K562 (cell line): ENCODE measurements around the gene CDC6. TPM values are rescaled to one million over a fixed set of nuclear protein-coding genes. Genes with fewer than 3 reads are reported as not detected.

ENCODE experiments used
- ATAC-seq: fragments of 200-7000 bp; cut with Tn5 transposase; 3 replicates; pipeline ENCODE4 v1.9.1; 2020; ENCODE audit warnings: moderate library complexity
- BruUV-seq: library from RNA; stranded (reverse); fragments of 400-500 nt; replicated peaks from 2 replicates; lab custom pipeline; 2021; lab: Mats Ljungman, UMichigan
- CTCF ChIA-PET: fragments of 300-600 bp; formaldehyde crosslinking; extraction: SDS; loops from one replicate; lab custom pipeline; 2021; ENCODE audit warnings: low intra/inter-chr PET ratio; lab: Yijun Ruan, JAX
- POLR2A ChIA-PET: fragments of 300-600, 350-650 bp; sonication (Branson Sonifier 250); formaldehyde crosslinking; extraction: SDS; loops from one replicate; lab custom pipeline; 2021; ENCODE audit warnings: antibody characterized with exemption, inconsistent platforms; lab: Yijun Ruan, JAX
- DNase-seq, 4 experiments: peaks; one replicate each; pipeline versions ENCODE4 v3.0.0 to v3.0.0-alpha.2; 2011 to 2018; ENCODE audit warnings: low spot score in 3 of 4, mixed read lengths in 3 of 4; ENCODE audit errors: extremely low read depth in 1 of 4
- FAIRE-seq: peaks from 2 replicates; lab custom pipeline; 2011; peaks lifted over from hg19 to GRCh38; lab: Jason Lieb, UNC
- H2AFZ ChIP-seq: 2 replicates; pipeline ENCODE4 v1.6.0; 2011; ENCODE audit warnings: low read depth, low read length, control low read depth, inconsistent platforms
- H3K27ac ChIP-seq: fragments of 200-600 bp; 3 replicates; pipeline ENCODE4 v1.8.0; 2011; ENCODE audit warnings: low read depth, mild to moderate bottlenecking, control low read depth, inconsistent platforms, low read length, moderate library complexity, mixed read lengths; ENCODE audit errors: extremely low read depth
- H3K27me3 ChIP-seq, 2 experiments: fragments of 300-600 bp in 1 of 2; 2 replicates in 1 of 2; 3 replicates in 1 of 2; pipeline versions ENCODE4 v1.6.0 to v1.8.0; 2011; ENCODE audit warnings: inconsistent platforms in 2 of 2, low read length in 2 of 2, mild to moderate bottlenecking in 1 of 2, mixed read lengths in 1 of 2, moderate library complexity in 1 of 2; ENCODE audit not compliant: control insufficient read depth in 2 of 2, insufficient read depth in 2 of 2
- H3K36me3 ChIP-seq: fragments of 300-600 bp; 3 replicates; pipeline ENCODE4 v1.8.0; 2011; ENCODE audit warnings: mild to moderate bottlenecking, low read length, inconsistent platforms; ENCODE audit not compliant: control insufficient read depth, insufficient read depth
- H3K4me1 ChIP-seq, 2 experiments: fragments of 200-600 bp in 1 of 2; replicated peaks in 1 of 2; 2 replicates in 1 of 2; 3 replicates in 1 of 2; pipeline versions ENCODE4 v1.5.1 to v1.8.0; 2011; ENCODE audit warnings: inconsistent platforms in 2 of 2, low read length in 2 of 2, mild to moderate bottlenecking in 1 of 2, mixed read lengths in 1 of 2, moderate library complexity in 1 of 2; ENCODE audit not compliant: control insufficient read depth in 2 of 2, insufficient read depth in 2 of 2
- H3K4me2 ChIP-seq: 2 replicates; pipeline ENCODE4 v1.6.1; 2011; ENCODE audit warnings: low read length, control low read depth, inconsistent platforms, mixed read lengths; ENCODE audit not compliant: insufficient read depth
- H3K4me3 ChIP-seq: fragments of 200-600 bp; sonication (generic), shearing (Covaris generic); 2 replicates; pipeline ENCODE4 v1.5.1; 2016; ENCODE audit warnings: control low read depth, inconsistent platforms
- H3K79me2 ChIP-seq: fragments of 200-600 bp; 3 replicates; pipeline ENCODE4 v1.8.0; 2011; ENCODE audit warnings: low read length, inconsistent platforms; ENCODE audit not compliant: control insufficient read depth, insufficient read depth
- H3K9ac ChIP-seq, 2 experiments: 2 replicates each; pipeline versions ENCODE4 v1.6.0 to v1.6.1; 2011; ENCODE audit warnings: low read depth in 2 of 2, low read length in 2 of 2, control low read depth in 1 of 2, inconsistent platforms in 1 of 2, mild to moderate bottlenecking in 1 of 2, mixed read lengths in 1 of 2; ENCODE audit not compliant: insufficient read depth in 1 of 2
- H3K9me1 ChIP-seq: one replicate; pipeline ENCODE4 v1.6.0; 2011; ENCODE audit warnings: inconsistent platforms, mild to moderate bottlenecking, low read length, moderate library complexity; ENCODE audit not compliant: control insufficient read depth, insufficient read depth
- H3K9me3 ChIP-seq: replicated peaks from 2 replicates; pipeline ENCODE4 v1.5.1; 2011; ENCODE audit warnings: low read depth, low read length, inconsistent platforms; ENCODE audit not compliant: control insufficient read depth, insufficient read depth
- H4K20me1 ChIP-seq: replicated peaks from 2 replicates; pipeline ENCODE4 v1.6.1; 2011; ENCODE audit warnings: low read length, inconsistent platforms, mixed read lengths; ENCODE audit not compliant: control insufficient read depth, insufficient read depth
- ATF7 ChIP-seq: fragments of 450-650 bp; IDR thresholded peaks from 2 replicates; pipeline ENCODE4 v1.7.1; 2014; ENCODE audit warnings: mild to moderate bottlenecking, moderate library complexity
- CBFA2T2 ChIP-seq: fragments of 450-650 bp; conservative IDR thresholded peaks from 2 replicates; pipeline ENCODE4 v1.6.1; 2017; ENCODE audit warnings: mild to moderate bottlenecking
- MAFF ChIP-seq: IDR thresholded peaks from 2 replicates; pipeline ENCODE4 v1.6.1; 2012; ENCODE audit warnings: low read length, improper control_type of control experiment
- RBM14 ChIP-seq: fragments of 200-400 bp; formaldehyde crosslinking; IDR thresholded peaks from 2 replicates; pipeline ENCODE4 v1.6.1; 2018; ENCODE audit warnings: low read depth, mild to moderate bottlenecking, low read length, moderate library complexity, borderline replicate concordance; ENCODE audit not compliant: insufficient read depth
- TCF7L2 ChIP-seq: fragments of 150-350 bp; IDR thresholded peaks from 2 replicates; pipeline ENCODE4 v1.6.1; 2016; ENCODE audit warnings: low read depth, mild to moderate bottlenecking, low read length, moderate library complexity
- ZC3H8 ChIP-seq: fragments of 450-650 bp; IDR thresholded peaks from 2 replicates; pipeline ENCODE4 v1.6.1; 2017
- ZKSCAN3 ChIP-seq: fragments of 250-450 bp; sonication (Bioruptor Pico); IDR thresholded peaks from 2 replicates; pipeline ENCODE4 v1.4.0; 2020
- ZNF311 ChIP-seq: fragments of 250-450 bp; sonication (Bioruptor Pico); IDR thresholded peaks from 2 replicates; pipeline ENCODE4 v1.4.0; 2020; ENCODE audit warnings: mild to moderate bottlenecking, moderate library complexity
- WGBS: fragments of 100-300 bp; shearing (Covaris generic); methylation state at CpG from one replicate; pipeline ENCODE4 v1.1.6; 2016; ENCODE audit warnings: low coverage, mixed read lengths; ENCODE audit not compliant: insufficient coverage; ENCODE audit errors: missing lambda C conversion rate; 5-methylcytosine and 5-hydroxymethylcytosine counted together
- in situ Hi-C: fragments of 300-500 bp; cut with MboI; formaldehyde crosslinking; loops from 4 replicates; pipeline ENCODE4 v1.15.0; 2018; ENCODE audit warnings: inconsistent platforms, mixed read lengths
- intact Hi-C: fragments of 100-400 bp; cut with micrococcal nuclease; formaldehyde crosslinking; loops from 2 replicates; pipeline ENCODE4 v1.14.2; 2022
- polyA plus RNA-seq, 8 experiments: library from polyadenylated mRNA; depleted of rRNA in 4 of 8; stranded (reverse) in 5 of 8; unstranded in 3 of 8; fragments of >200 nt; fragmentation: Nextera tagmentation in 2 of 8; fragmentation: Illumina TruSeq in 1 of 8; extraction: Ambion mirVana in 2 of 8; extraction: Trizol in 1 of 8; gene quantifications; 2 replicates each; pipeline versions ENCODE4 v1.2.1 to v1.2.3, GENCODE V29; 2011 to 2014; ENCODE audit warnings: inconsistent platforms in 1 of 8, missing spikeins in 1 of 8
- total RNA-seq, 7 experiments: library from RNA; depleted of rRNA in 6 of 7; stranded (reverse); fragments of >200 nt in 6 of 7; fragmentation: Illumina TruSeq in 2 of 7; extraction: Trizol in 2 of 7; gene quantifications; 2 replicates each; pipeline versions ENCODE4 v1.2.1 to v1.2.3, GENCODE V29; 2011 to 2021; ENCODE audit warnings: low replicate concordance in 1 of 7
- TF ChIP-seq, protein P1 (sequence below): fragments of 450-650 bp; formaldehyde crosslinking; IDR thresholded peaks from 2 replicates; pipeline ENCODE4 v1.4.0; 2020; ENCODE audit warnings: mild to moderate bottlenecking
- TF ChIP-seq, protein P2 (sequence below): fragments of 250-450 bp; sonication (Bioruptor Pico); IDR thresholded peaks from 2 replicates; pipeline ENCODE4 v1.4.0; 2020

The CDC6 gene
- total and polyA plus RNA-seq, 9 of the 15 experiments (the other 6 are each of a cell fraction or from before 2014, with no cell fraction given): 29.6 to 141 (median 106) TPM

- TF ChIP-seq, protein P1, sequence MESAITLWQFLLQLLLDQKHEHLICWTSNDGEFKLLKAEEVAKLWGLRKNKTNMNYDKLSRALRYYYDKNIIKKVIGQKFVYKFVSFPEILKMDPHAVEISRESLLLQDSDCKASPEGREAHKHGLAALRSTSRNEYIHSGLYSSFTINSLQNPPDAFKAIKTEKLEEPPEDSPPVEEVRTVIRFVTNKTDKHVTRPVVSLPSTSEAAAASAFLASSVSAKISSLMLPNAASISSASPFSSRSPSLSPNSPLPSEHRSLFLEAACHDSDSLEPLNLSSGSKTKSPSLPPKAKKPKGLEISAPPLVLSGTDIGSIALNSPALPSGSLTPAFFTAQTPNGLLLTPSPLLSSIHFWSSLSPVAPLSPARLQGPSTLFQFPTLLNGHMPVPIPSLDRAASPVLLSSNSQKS (CRISPR knock-in tag): no peak
- TF ChIP-seq ATF7 (0 out of 2 replicates have a peak, but pooled peaks have one; percentile 23), MAFF (0 out of 2 replicates have a peak, but pooled peaks have one; percentile 9), CBFA2T2 (0 out of 2 replicates have a peak, but pooled peaks have one; percentile 10)
Observed at GRCh38 chr17:40307740-40308239, 20.1 kb downstream of the CDC6 start (continued).

DNA sequence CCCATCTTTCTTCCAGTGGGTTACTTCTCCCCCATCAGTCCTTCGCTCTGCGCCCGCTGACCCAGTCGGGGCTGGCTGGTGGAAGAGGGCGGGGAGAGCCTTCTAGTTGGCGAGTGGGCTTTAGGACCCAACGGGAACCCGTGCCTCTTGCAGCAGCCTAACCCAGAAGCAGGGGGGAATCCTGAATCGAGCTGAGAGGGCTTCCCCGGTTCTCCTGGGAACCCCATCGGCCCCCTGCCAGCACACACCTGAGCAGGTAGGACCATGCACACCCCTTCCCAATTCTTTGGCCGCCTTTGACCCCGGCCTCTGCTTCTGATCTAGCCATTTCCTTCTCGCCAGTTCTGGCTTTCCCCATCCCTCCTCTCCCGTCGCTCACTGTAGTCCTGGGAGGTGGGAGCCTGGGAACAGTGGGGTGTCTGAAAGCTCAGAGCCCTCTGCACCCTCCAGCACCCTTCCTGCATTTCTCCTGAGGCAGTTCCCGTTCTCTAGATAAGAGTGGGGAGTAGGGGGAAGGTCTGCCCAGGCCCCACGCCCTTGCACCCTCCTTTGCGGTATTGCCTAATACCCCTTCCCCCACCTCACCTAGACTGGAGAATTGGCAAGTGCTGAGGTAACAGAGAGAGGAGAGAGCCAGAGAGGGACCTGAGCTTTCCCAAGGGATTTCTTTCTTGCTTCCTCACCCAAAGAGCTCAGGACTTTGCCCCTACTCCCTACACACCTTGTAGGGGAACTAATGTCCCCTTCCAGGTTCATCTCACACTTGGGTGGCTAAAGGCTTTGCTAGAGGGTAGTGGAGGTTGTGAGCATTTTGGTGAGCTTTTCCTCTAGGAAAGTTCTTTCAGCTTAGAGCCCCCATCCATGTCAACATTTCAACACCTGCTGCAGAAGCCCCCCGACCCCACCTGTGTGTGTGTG, 21.6 kb downstream of the CDC6 start, which contains the start of gene RARA:
RARA (plus strand) TSS at position 150 of the 918 bp plus-strand sequence. CDS start 22,039 bp downstream, outside the sequence.
- ChIA-PET CTCF (no interaction called here), POLR2A (interaction anchor here (0.5 to 3.3 kb wide), 11 partner anchors 9 to 684 kb away, joined by 3 to 23 read pairs (median 3); partner anchors contain the start of gene KRTAP3-3)
- peak within 1 kb of the TSS; percentile 74 for H3K4me2 ChIP-seq
- ATAC-seq: peak; percentile 80
- H3K9me1 ChIP-seq: no peaks in the 10 kb centered on the region
- peak within 1 kb of the TSS; percentile 49; the same call in 2 of the 3 replicates for H3K27ac ChIP-seq
- peak within 1 kb of the TSS; percentile 33 to 85 for H3K9ac ChIP-seq
- H3K4me1 ChIP-seq: peaks cover 35 to 43% of the 10 kb centered on the region in 2 experiments
- 9% methylated on average over 20 of the region's 20 CpGs for WGBS
- intact Hi-C loops: loop anchor here (5.0 to 10.0 kb wide), 2 partner anchors 33 to 226 kb away; no protein-coding TSS in a partner anchor
- no peaks in the 10 kb centered on the region; the same call in 2 of the 3 replicates for H3K79me2 ChIP-seq
- no peaks in the 10 kb centered on the region for H4K20me1 ChIP-seq
- peak within 1 kb of the TSS; percentile 22; the same call in 1 of the 2 replicates for H3K4me3 ChIP-seq
- peak within 1 kb of the TSS; percentile 81 for H2AFZ ChIP-seq
- H3K36me3 ChIP-seq: peaks cover 8% of the 10 kb centered on the region; the same call in 2 of the 3 replicates
- in situ Hi-C loops: no loop called here
- H3K27me3 ChIP-seq: no peaks in the 10 kb centered on the region
- no TSS peak for BruUV-seq
- peak; percentile 49 to 66 (median 56) for DNase-seq
- no peaks in the 10 kb centered on the region for H3K9me3 ChIP-seq
- no peak for FAIRE-seq
- TF ChIP-seq, protein P2, sequence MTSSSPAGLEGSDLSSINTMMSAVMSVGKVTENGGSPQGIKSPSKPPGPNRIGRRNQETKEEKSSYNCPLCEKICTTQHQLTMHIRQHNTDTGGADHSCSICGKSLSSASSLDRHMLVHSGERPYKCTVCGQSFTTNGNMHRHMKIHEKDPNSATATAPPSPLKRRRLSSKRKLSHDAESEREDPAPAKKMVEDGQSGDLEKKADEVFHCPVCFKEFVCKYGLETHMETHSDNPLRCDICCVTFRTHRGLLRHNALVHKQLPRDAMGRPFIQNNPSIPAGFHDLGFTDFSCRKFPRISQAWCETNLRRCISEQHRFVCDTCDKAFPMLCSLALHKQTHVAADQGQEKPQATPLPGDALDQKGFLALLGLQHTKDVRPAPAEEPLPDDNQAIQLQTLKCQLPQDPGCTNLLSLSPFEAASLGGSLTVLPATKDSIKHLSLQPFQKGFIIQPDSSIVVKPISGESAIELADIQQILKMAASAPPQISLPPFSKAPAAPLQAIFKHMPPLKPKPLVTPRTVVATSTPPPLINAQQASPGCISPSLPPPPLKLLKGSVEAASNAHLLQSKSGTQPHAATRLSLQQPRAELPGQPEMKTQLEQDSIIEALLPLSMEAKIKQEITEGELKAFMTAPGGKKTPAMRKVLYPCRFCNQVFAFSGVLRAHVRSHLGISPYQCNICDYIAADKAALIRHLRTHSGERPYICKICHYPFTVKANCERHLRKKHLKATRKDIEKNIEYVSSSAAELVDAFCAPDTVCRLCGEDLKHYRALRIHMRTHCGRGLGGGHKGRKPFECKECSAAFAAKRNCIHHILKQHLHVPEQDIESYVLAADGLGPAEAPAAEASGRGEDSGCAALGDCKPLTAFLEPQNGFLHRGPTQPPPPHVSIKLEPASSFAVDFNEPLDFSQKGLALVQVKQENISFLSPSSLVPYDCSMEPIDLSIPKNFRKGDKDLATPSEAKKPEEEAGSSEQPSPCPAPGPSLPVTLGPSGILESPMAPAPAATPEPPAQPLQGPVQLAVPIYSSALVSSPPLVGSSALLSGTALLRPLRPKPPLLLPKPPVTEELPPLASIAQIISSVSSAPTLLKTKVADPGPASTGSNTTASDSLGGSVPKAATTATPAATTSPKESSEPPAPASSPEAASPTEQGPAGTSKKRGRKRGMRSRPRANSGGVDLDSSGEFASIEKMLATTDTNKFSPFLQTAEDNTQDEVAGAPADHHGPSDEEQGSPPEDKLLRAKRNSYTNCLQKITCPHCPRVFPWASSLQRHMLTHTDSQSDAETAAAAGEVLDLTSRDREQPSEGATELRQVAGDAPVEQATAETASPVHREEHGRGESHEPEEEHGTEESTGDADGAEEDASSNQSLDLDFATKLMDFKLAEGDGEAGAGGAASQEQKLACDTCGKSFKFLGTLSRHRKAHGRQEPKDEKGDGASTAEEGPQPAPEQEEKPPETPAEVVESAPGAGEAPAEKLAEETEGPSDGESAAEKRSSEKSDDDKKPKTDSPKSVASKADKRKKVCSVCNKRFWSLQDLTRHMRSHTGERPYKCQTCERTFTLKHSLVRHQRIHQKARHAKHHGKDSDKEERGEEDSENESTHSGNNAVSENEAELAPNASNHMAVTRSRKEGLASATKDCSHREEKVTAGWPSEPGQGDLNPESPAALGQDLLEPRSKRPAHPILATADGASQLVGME (CRISPR knock-in tag): no peak
- TF ChIP-seq ZNF311 (CRISPR knock-in tag): no peak
- TF ChIP-seq RBM14: no peak
- no peak for TF ChIP-seq ZKSCAN3 (CRISPR knock-in tag)
- TF ChIP-seq ZC3H8: no peak
- TF ChIP-seq TCF7L2: no peak
